ENCODE measurements around the gene NRP2. TPM values are rescaled to one million over a fixed set of nuclear protein-coding genes. Genes with fewer than 3 reads are reported as not detected.

NRP2 gene
- total RNA-seq, 2 experiments from 2014 or later, result 0.19 TPM; not detected in 1

GRCh38 chr2:205744074-205744591 lies 61.8 kb downstream of the NRP2 start:
- Histone ChIP-seq H3K4me3 (ENCODE audit: low read length) (no peak overlapping the region), H3K36me3 (ENCODE audit: insufficient read depth, low read length) (no peaks in the 10 kb centered on the region), H3K9me3 (ENCODE audit: control insufficient read depth in 1 of 2, insufficient read depth in 1 of 2, low read length in 2 of 2) (peaks cover 0 to 5% of the 10 kb centered on the region in 2 experiments), H3K4me1 (ENCODE audit: insufficient read depth, low read length) (no peaks in the 10 kb centered on the region), H3K27me3 (ENCODE audit: control insufficient read depth in 1 of 2, insufficient read depth in 2 of 2, low read length in 2 of 2) (peaks cover 0 to 6% of the 10 kb centered on the region in 2 experiments), H3K27ac (ENCODE audit: low read depth in 1 of 2, low read length in 2 of 2) (no peak overlapping the region)
- H3K27ac Mint-ChIP-seq, result no peak overlapping the region
- H3K36me3 Mint-ChIP-seq (ENCODE audit: low read depth), result no peaks in the 10 kb centered on the region
- peaks cover 37% of the 10 kb centered on the region for H3K27me3 Mint-ChIP-seq
- no peaks in the 10 kb centered on the region for H3K4me1 Mint-ChIP-seq (ENCODE audit: low read depth)
- ATAC-seq (ENCODE audit: poor library complexity), result no peak
- no peak for DNase-seq
- intact Hi-C loops (cut with DNase I, micrococcal nuclease), result no loop called here
- TF ChIP-seq CTCF (IDR thresholded peaks at IDR 0.05), result no peak
- CTCF ChIA-PET, result no interaction called here
- no peaks in the 10 kb centered on the region for H3K9me3 Mint-ChIP-seq
- H3K4me3 Mint-ChIP-seq, result no peak overlapping the region
- POLR2A ChIA-PET, result no interaction called here

- TF ChIP-seq CTCF (IDR thresholded peaks at IDR 0.05), result no peak
- Histone ChIP-seq H3K36me3 (ENCODE audit: insufficient read depth, low read length) (no peaks in the 10 kb centered on the region), H3K27ac (ENCODE audit: low read depth in 1 of 2, low read length in 2 of 2) (no peak overlapping the region), H3K4me3 (ENCODE audit: low read length) (no peak overlapping the region), H3K27me3 (ENCODE audit: control insufficient read depth in 1 of 2, insufficient read depth in 2 of 2, low read length in 2 of 2) (peaks cover 0 to 6% of the 10 kb centered on the region in 2 experiments), H3K9me3 (ENCODE audit: control insufficient read depth in 1 of 2, insufficient read depth in 1 of 2, low read length in 2 of 2) (peaks cover 0 to 5% of the 10 kb centered on the region in 2 experiments), H3K4me1 (ENCODE audit: insufficient read depth, low read length) (no peaks in the 10 kb centered on the region)
- intact Hi-C loops (cut with DNase I, micrococcal nuclease), result no loop called here
- H3K27ac Mint-ChIP-seq, result no peak overlapping the region
- POLR2A ChIA-PET, result no interaction called here
- ATAC-seq (ENCODE audit: poor library complexity) (no peak), DNase-seq (no peak)
- no peaks in the 10 kb centered on the region for H3K36me3 Mint-ChIP-seq (ENCODE audit: low read depth)
- no peak overlapping the region for H3K4me3 Mint-ChIP-seq
- CTCF ChIA-PET, result no interaction called here
- H3K27me3 Mint-ChIP-seq, result peaks cover 25% of the 10 kb centered on the region
- H3K4me1 Mint-ChIP-seq (ENCODE audit: low read depth), result no peaks in the 10 kb centered on the region
- H3K9me3 Mint-ChIP-seq, result no peaks in the 10 kb centered on the region
Observed at GRCh38 chr2:205745661-205746419, 63.5 kb downstream of the NRP2 start.

GRCh38 chr2:205746420-205746785 lies 64.1 kb downstream of the NRP2 start:
- intact Hi-C loops (cut with DNase I, micrococcal nuclease), result no loop called here
- H3K4me1 Mint-ChIP-seq (ENCODE audit: low read depth), result no peaks in the 10 kb centered on the region
- no peaks in the 10 kb centered on the region for H3K9me3 Mint-ChIP-seq
- no peaks in the 10 kb centered on the region for H3K36me3 Mint-ChIP-seq (ENCODE audit: low read depth)
- no peak for ATAC-seq (ENCODE audit: poor library complexity)
- CTCF ChIA-PET, result no interaction called here
- no peak for DNase-seq
- peaks cover 25% of the 10 kb centered on the region for H3K27me3 Mint-ChIP-seq
- H3K9me3 ChIP-seq (ENCODE audit: control insufficient read depth in 1 of 2, insufficient read depth in 1 of 2, low read length in 2 of 2), result peaks cover 0 to 5% of the 10 kb centered on the region in 2 experiments
- no peaks in the 10 kb centered on the region for H3K4me1 ChIP-seq (ENCODE audit: insufficient read depth, low read length)
- no peak overlapping the region for H3K4me3 ChIP-seq (ENCODE audit: low read length)
- peaks cover 0 to 6% of the 10 kb centered on the region in 2 experiments for H3K27me3 ChIP-seq (ENCODE audit: control insufficient read depth in 1 of 2, insufficient read depth in 2 of 2, low read length in 2 of 2)
- no peak overlapping the region for H3K27ac ChIP-seq (ENCODE audit: low read depth in 1 of 2, low read length in 2 of 2)
- TF ChIP-seq CTCF (IDR thresholded peaks at IDR 0.05), result no peak
- H3K4me3 Mint-ChIP-seq, result no peak overlapping the region
- POLR2A ChIA-PET, result no interaction called here
- H3K27ac Mint-ChIP-seq, result no peak overlapping the region
- no peaks in the 10 kb centered on the region for H3K36me3 ChIP-seq (ENCODE audit: insufficient read depth, low read length)
